ENCODE measurements around the gene RAB11FIP3. TPM values are rescaled to one million over a fixed set of nuclear protein-coding genes. Genes with fewer than 3 reads are reported as not detected.

Gene RAB11FIP3
- total RNA-seq, 2 experiments from 2014 or later, result 18.7 to 20.4 TPM

DNA sequence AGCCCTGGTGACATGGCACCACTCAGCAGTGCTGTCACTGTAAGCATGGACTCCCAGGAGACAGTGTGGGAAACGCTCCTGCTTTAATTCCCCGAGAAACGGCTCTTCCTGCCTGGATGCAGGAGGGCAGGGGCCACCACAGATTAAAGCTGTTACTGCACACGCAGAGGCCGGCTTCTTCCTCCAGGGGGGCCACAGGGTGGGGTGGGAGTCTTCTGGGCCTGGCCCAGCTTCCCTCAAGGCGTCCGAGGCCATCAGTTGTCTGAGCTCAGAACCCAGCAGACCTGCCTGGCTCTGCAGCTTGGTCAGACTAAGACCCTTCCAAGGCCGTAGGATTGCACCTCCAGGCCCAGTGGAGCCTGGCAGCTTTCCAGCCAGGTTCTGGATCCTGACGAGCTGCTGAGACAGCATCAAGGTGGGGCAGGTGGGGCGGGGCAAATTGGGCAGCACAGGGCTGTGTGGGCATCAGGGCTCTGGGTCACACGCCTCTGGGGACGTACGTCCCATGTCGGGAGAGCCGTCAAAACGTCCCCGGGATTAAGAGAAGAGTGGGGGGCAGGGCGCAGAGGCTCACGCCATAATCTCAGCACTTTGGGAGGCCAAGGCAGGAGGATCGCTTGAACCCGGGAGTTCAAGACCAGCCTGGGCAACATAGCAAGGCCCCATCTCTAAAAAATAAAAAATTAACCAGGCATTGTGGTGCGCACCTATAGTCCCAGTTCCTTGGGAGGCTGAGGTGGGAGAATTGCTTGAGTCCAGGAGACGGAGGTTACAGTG lies 97.1 kb downstream of the RAB11FIP3 start:
- no peak for DNase-seq
- H3K4me1 Mint-ChIP-seq (ENCODE audit: low read depth), result peaks cover 21% of the 10 kb centered on the region
- peaks cover 7% of the 10 kb centered on the region for H3K36me3 Mint-ChIP-seq (ENCODE audit: low read depth)
- no peaks in the 10 kb centered on the region for H3K9me3 Mint-ChIP-seq
- CTCF ChIA-PET, result no interaction called here
- POLR2A ChIA-PET, result no interaction called here
- no peak for ATAC-seq
- intact Hi-C loops (cut with micrococcal nuclease), result no loop called here
- H3K27me3 Mint-ChIP-seq, result no peaks in the 10 kb centered on the region
- H3K4me3 Mint-ChIP-seq, result no peak overlapping the region
- peak overlapping the region; percentile 39 for H3K27ac Mint-ChIP-seq
- TF ChIP-seq, protein P1, sequence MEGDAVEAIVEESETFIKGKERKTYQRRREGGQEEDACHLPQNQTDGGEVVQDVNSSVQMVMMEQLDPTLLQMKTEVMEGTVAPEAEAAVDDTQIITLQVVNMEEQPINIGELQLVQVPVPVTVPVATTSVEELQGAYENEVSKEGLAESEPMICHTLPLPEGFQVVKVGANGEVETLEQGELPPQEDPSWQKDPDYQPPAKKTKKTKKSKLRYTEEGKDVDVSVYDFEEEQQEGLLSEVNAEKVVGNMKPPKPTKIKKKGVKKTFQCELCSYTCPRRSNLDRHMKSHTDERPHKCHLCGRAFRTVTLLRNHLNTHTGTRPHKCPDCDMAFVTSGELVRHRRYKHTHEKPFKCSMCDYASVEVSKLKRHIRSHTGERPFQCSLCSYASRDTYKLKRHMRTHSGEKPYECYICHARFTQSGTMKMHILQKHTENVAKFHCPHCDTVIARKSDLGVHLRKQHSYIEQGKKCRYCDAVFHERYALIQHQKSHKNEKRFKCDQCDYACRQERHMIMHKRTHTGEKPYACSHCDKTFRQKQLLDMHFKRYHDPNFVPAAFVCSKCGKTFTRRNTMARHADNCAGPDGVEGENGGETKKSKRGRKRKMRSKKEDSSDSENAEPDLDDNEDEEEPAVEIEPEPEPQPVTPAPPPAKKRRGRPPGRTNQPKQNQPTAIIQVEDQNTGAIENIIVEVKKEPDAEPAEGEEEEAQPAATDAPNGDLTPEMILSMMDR (IDR thresholded peaks at IDR 0.05), result no peak

GRCh38 chr16:523097-523741 lies 97.8 kb downstream of the RAB11FIP3 start:
- Mint-ChIP-seq H3K4me1 (ENCODE audit: low read depth) (peaks cover 21% of the 10 kb centered on the region), H3K36me3 (ENCODE audit: low read depth) (peaks cover 7% of the 10 kb centered on the region), H3K4me3 (no peak overlapping the region), H3K9me3 (no peaks in the 10 kb centered on the region), H3K27me3 (no peaks in the 10 kb centered on the region), H3K27ac (peak overlapping the region; percentile 39)
- intact Hi-C loops (cut with micrococcal nuclease), result no loop called here
- DNase-seq, result no peak
- ChIA-PET CTCF (no interaction called here), POLR2A (interaction anchor here (1.1 kb wide), 1 partner anchor 132 kb away, joined by 3 read pairs; no protein-coding TSS in a partner anchor)
- TF ChIP-seq, protein P1 (IDR thresholded peaks at IDR 0.05), result no peak
- no peak for ATAC-seq

GRCh38 chr16:524274-525040 lies 99.0 kb downstream of the RAB11FIP3 start:
- Mint-ChIP-seq H3K36me3 (ENCODE audit: low read depth) (peaks cover 10% of the 10 kb centered on the region), H3K9me3 (no peaks in the 10 kb centered on the region), H3K27ac (peak overlapping the region; percentile 96), H3K27me3 (no peaks in the 10 kb centered on the region), H3K4me1 (ENCODE audit: low read depth) (peaks cover 26% of the 10 kb centered on the region), H3K4me3 (peak overlapping the region; percentile 90)
- DNase-seq, result no peak
- intact Hi-C loops (cut with micrococcal nuclease), result loop anchor here (5.0 kb wide), 1 partner anchor 127 kb away; the partner anchor contains the start of gene NME4
- TF ChIP-seq, protein P1 (IDR thresholded peaks at IDR 0.05), result no peak
- CTCF ChIA-PET, result no interaction called here
- POLR2A ChIA-PET, result interaction anchor here (1.1 kb wide), 2 partner anchors 99 to 133 kb away, joined by 3 to 4 read pairs; partner anchors contain the start of gene RAB11FIP3
- ATAC-seq, result no peak

DNA sequence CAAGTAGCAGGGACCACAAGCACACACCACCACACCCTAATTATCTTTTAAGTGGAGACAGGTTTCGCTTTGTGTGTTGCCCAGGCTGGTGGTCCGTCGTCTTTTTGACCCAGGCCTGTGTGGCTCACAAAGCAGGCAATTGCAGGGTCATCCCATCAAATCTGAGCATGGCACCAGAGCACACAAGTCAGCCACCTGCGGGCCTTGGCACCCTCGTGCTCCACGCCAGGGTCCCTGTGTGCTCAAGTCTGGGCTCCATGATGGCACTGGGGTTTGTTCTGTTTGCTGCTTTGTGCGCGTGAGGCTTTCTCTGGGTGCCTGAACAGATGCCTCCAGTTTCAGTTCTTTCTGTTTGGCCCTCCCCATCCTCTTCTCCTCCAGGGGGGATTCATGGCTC lies 99.7 kb downstream of the RAB11FIP3 start:
- TF ChIP-seq, protein P1 (IDR thresholded peaks at IDR 0.05), result no peak
- Mint-ChIP-seq H3K27ac (peak overlapping the region; percentile 96), H3K4me1 (ENCODE audit: low read depth) (peaks cover 31% of the 10 kb centered on the region), H3K9me3 (no peaks in the 10 kb centered on the region), H3K36me3 (ENCODE audit: low read depth) (peaks cover 15% of the 10 kb centered on the region), H3K4me3 (peak overlapping the region; percentile 90), H3K27me3 (no peaks in the 10 kb centered on the region)
- CTCF ChIA-PET, result no interaction called here
- DNase-seq, result peak; percentile 56
- ATAC-seq, result peak; percentile 7
- intact Hi-C loops (cut with micrococcal nuclease), result loop anchor here (5.0 kb wide), 1 partner anchor 128 kb away; the partner anchor contains the start of gene NME4
- POLR2A ChIA-PET, result interaction anchor here (1.1 kb wide), 1 partner anchor 100 kb away, joined by 4 read pairs; the partner anchor contains the start of gene RAB11FIP3

All from activated CD8-positive, alpha-beta T cell treated with anti-CD3 and anti-CD28 coated beads for 36 hours (primary cell).